ENCODE measurements around the gene ACTL7A.

- no peak for TF ChIP-seq EZH2 (IDR thresholded peaks at IDR 0.05; ENCODE audit: borderline replicate concordance, insufficient read depth, low read depth, low read length, poor library complexity, severe bottlenecking)
- TF ChIP-seq, protein P1, sequence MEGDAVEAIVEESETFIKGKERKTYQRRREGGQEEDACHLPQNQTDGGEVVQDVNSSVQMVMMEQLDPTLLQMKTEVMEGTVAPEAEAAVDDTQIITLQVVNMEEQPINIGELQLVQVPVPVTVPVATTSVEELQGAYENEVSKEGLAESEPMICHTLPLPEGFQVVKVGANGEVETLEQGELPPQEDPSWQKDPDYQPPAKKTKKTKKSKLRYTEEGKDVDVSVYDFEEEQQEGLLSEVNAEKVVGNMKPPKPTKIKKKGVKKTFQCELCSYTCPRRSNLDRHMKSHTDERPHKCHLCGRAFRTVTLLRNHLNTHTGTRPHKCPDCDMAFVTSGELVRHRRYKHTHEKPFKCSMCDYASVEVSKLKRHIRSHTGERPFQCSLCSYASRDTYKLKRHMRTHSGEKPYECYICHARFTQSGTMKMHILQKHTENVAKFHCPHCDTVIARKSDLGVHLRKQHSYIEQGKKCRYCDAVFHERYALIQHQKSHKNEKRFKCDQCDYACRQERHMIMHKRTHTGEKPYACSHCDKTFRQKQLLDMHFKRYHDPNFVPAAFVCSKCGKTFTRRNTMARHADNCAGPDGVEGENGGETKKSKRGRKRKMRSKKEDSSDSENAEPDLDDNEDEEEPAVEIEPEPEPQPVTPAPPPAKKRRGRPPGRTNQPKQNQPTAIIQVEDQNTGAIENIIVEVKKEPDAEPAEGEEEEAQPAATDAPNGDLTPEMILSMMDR (IDR thresholded peaks at IDR 0.05) = no peak
Observed at GRCh38 chr9:108905494-108905893, 43.4 kb downstream of the ACTL7A start.

Data from B cell (primary cell).